ENCODE measurements around the gene PACC1.
"Not testable (repeated sequence)": the region's sequence is repeated elsewhere in the genome, so short reads cannot be mapped to it uniquely, and the experiment has no call there.

DNA sequence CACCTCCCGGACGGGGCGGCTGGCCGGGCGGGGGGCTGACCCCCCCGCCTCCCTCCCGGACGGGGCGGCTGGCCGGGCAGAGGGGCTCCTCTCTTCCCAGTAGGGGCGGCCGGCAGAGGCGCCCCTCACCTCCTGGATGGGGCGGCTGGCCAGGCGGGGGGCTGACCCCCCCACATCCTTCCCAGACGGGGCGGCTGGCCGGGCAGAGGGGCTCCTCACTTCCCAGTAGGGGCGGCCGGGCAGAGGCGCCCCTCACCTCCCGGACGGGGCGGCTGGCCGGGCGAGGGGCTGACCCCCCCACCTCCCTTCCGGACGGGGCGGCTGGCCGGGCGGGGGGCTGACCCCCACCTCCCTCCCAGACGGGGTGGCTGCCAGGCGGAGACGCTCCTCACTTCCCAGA is 93.7 kb downstream of the PACC1 start:
- TF ChIP-seq, protein P1, sequence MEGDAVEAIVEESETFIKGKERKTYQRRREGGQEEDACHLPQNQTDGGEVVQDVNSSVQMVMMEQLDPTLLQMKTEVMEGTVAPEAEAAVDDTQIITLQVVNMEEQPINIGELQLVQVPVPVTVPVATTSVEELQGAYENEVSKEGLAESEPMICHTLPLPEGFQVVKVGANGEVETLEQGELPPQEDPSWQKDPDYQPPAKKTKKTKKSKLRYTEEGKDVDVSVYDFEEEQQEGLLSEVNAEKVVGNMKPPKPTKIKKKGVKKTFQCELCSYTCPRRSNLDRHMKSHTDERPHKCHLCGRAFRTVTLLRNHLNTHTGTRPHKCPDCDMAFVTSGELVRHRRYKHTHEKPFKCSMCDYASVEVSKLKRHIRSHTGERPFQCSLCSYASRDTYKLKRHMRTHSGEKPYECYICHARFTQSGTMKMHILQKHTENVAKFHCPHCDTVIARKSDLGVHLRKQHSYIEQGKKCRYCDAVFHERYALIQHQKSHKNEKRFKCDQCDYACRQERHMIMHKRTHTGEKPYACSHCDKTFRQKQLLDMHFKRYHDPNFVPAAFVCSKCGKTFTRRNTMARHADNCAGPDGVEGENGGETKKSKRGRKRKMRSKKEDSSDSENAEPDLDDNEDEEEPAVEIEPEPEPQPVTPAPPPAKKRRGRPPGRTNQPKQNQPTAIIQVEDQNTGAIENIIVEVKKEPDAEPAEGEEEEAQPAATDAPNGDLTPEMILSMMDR (IDR thresholded peaks at IDR 0.05): not testable (repeated sequence)
- not testable (repeated sequence) for TF ChIP-seq POLR2A (IDR thresholded peaks at IDR 0.05)

Measured in testis (tissue), 2 donors.